HG02840 (cell line): ENCODE data around the gene MTG2.
"Not testable (repeated sequence)": the region's sequence is repeated elsewhere in the genome, so short reads cannot be mapped to it uniquely, and the experiment has no call there.

Source experiments
- ATAC-seq: cut with Tn5 transposase; IDR thresholded peaks from one replicate; pipeline ENCODE4 v1.9.1; 2021; ENCODE audit warnings: mild to moderate bottlenecking, moderate library complexity, moderate number of reproducible peaks; ENCODE audit not compliant: unreplicated experiment, low FRiP score

MTG2 gene

GRCh38 chr20:62143957-62144825 lies 38.6 kb upstream of the MTG2 start:
- ATAC-seq = peak; percentile 19

- ATAC-seq = no peak
These were observed 37.2 kb upstream of the MTG2 start for GRCh38 chr20:62145688-62146018.

GRCh38 chr20:62146019-62146755 lies 36.6 kb upstream of the MTG2 start:
- no peak for ATAC-seq

GRCh38 chr20:62147125-62147524 lies 35.7 kb upstream of the MTG2 start:
- no peak for ATAC-seq

- no peak for ATAC-seq
These were observed 35.3 kb upstream of the MTG2 start for GRCh38 chr20:62147528-62147927.

GRCh38 chr20:62148383-62148782 lies 34.4 kb upstream of the MTG2 start:
- ATAC-seq = not testable (repeated sequence)

GRCh38 chr20:62148908-62149314 lies 33.9 kb upstream of the MTG2 start:
- ATAC-seq = no peak

GRCh38 chr20:62149532-62150309 lies 33.1 kb upstream of the MTG2 start:
- ATAC-seq = no peak

- no peak for ATAC-seq
These were observed 32.6 kb upstream of the MTG2 start for GRCh38 chr20:62150310-62150575.

- ATAC-seq = no peak
These were observed 31.6 kb upstream of the MTG2 start for GRCh38 chr20:62151225-62151624.

GRCh38 chr20:62151835-62152364 lies 30.9 kb upstream of the MTG2 start:
- no peak for ATAC-seq

- no peak for ATAC-seq
These were observed 27.2 kb upstream of the MTG2 start for GRCh38 chr20:62155428-62156253.

GRCh38 chr20:62156254-62156556 lies 26.6 kb upstream of the MTG2 start:
- no peak for ATAC-seq

- no peak for ATAC-seq
These were observed 26.0 kb upstream of the MTG2 start for GRCh38 chr20:62156592-62157386.

GRCh38 chr20:62157387-62158087 lies 25.3 kb upstream of the MTG2 start:
- ATAC-seq = no peak

GRCh38 chr20:62158088-62158400 lies 24.8 kb upstream of the MTG2 start:
- ATAC-seq = no peak

GRCh38 chr20:62158541-62158940 lies 24.3 kb upstream of the MTG2 start:
- no peak for ATAC-seq

- ATAC-seq = no peak
These were observed 23.8 kb upstream of the MTG2 start for GRCh38 chr20:62159052-62159451.

- no peak for ATAC-seq
These were observed 23.0 kb upstream of the MTG2 start for GRCh38 chr20:62159839-62160238.
